Suppressor macrophage treated with lipopolysaccharide for 4 hours (primary cell): ENCODE data around the gene FTO.

Experiments
- DNase-seq: peaks from one replicate; pipeline ENCODE4 v3.0.0-alpha.2; 2020

FTO gene

GRCh38 chr16:54200720-54201119 lies 496.8 kb downstream of the FTO start:
- DNase-seq, result no peak

DNA sequence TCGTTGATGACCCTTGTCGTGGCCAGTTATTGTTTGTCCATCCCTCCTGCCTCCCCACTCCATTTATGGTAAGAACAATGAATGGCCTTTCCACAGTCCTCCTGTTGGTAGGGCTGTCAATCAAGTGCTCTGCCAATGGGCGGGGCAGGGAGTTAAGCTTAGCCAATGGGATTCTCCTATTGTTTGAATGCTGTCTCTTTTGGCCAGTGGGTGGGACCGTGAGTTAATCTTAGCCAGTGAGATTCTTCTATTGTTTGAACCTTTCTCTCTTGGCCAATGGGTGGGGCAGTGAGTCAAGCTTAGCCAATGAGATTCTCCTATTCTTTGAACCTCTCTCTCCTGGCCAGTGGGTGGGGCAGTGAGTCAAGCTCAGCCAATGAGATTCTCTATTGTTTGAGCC lies 497.2 kb downstream of the FTO start:
- no peak for DNase-seq
